Smooth muscle cell (in vitro differentiated cells): ENCODE measurements around the gene ST8SIA1. TPM values are rescaled to one million over a fixed set of nuclear protein-coding genes. Genes with fewer than 3 reads are reported as not detected.

Experiments
- DNase-seq: peaks from one replicate; lab custom pipeline; 2025; ENCODE audit not compliant: unreplicated experiment; lab: John Stamatoyannopoulos, UW
- H2AFZ ChIP-seq: fragments of 200-600 bp; sonication (generic); 2 replicates; pipeline ENCODE4 v1.6.0; 2016; ENCODE audit warnings: antibody characterized with exemption, low read depth, mild to moderate bottlenecking
- H3F3A ChIP-seq: fragments of 200-600 bp; sonication (generic); 2 replicates; pipeline ENCODE4 v1.6.0; 2017; ENCODE audit warnings: antibody characterized with exemption, low read depth
- H3K27ac ChIP-seq: fragments of 200-600 bp; sonication (generic); 2 replicates; pipeline ENCODE4 v1.5.1; 2016; ENCODE audit warnings: low read depth, mild to moderate bottlenecking
- H3K27me3 ChIP-seq: fragments of 200-600 bp; sonication (generic); 2 replicates; pipeline ENCODE4 v1.6.1; 2016; ENCODE audit warnings: low read depth, mild to moderate bottlenecking
- H3K36me3 ChIP-seq: fragments of 200-600 bp; sonication (generic); 2 replicates; pipeline ENCODE4 v1.5.1; 2016; ENCODE audit warnings: low read depth
- H3K4me1 ChIP-seq: fragments of 200-600 bp; sonication (generic); 2 replicates; pipeline ENCODE4 v1.5.1; 2016; ENCODE audit warnings: low read depth
- H3K4me2 ChIP-seq: fragments of 200-600 bp; sonication (generic); 2 replicates; pipeline ENCODE4 v1.6.0; 2016; ENCODE audit warnings: mild to moderate bottlenecking
- H3K4me3 ChIP-seq: fragments of 200-600 bp; sonication (generic); 2 replicates; pipeline ENCODE4 v1.5.1; 2016; ENCODE audit warnings: mild to moderate bottlenecking
- H3K79me2 ChIP-seq: fragments of 200-600 bp; sonication (generic); 2 replicates; pipeline ENCODE4 v1.6.0; 2016; ENCODE audit warnings: low read depth, mild to moderate bottlenecking
- H3K9ac ChIP-seq: fragments of 200-600 bp; sonication (generic); 2 replicates; pipeline ENCODE4 v1.6.0; 2016; ENCODE audit warnings: low read depth
- H3K9me3 ChIP-seq: fragments of 200-600 bp; sonication (generic); replicated peaks from 2 replicates; pipeline ENCODE4 v1.5.1; 2016; ENCODE audit warnings: low read depth
- H4K20me1 ChIP-seq: fragments of 200-600 bp; sonication (generic); 2 replicates; pipeline ENCODE4 v1.6.0; 2016; ENCODE audit warnings: low read depth
- WGBS: methylation state at CpG from one replicate; pipeline ENCODE4 v1.1.7; 2016; ENCODE audit warnings: low lambda C conversion rate; 5-methylcytosine and 5-hydroxymethylcytosine counted together
- polyA plus RNA-seq: library from polyadenylated mRNA; unstranded; fragments of >200 nt; fragmentation: Nextera tagmentation; extraction: Ambion mirVana; gene quantifications from 2 replicates; pipeline ENCODE4 v1.2.1, GENCODE V29; 2016
- total RNA-seq: library from RNA; depleted of rRNA; stranded (reverse); fragments of >200 nt; gene quantifications from 2 replicates; pipeline ENCODE4 v1.2.3, GENCODE V29; 2014
- TF ChIP-seq, protein P1 (sequence below): fragments of 200-600 bp; sonication (generic); IDR thresholded peaks from 2 replicates; pipeline ENCODE4 v1.5.1; 2017; ENCODE audit warnings: borderline replicate concordance, mild to moderate bottlenecking, antibody characterized with exemption; ENCODE audit not compliant: insufficient read depth, poor library complexity, severe bottlenecking

The ST8SIA1 gene
- total and polyA plus RNA-seq, 2 experiments from 2014 or later: 3.7 to 5.3 TPM

DNA sequence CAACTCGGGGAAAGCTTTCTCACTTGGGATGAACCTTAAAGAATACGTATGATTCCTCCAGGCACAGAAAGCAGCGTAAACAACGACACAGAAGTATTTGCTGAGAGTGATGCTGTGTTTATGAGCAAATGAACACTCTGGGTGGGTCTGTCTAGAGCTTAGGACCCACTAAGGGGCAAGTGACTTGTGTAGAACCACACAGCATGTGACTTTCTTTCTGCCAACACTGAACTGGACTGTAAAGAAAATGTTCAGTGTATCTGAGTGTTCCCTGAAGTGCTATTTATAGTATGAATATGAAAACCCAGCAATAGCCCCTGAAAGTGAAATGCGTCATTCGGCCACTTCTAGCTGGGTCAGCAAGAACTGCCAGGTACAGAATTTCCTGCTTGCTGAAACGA, 78.5 kb downstream of the ST8SIA1 start:
- no peaks in the 10 kb centered on the region for H3K79me2 ChIP-seq
- H3K36me3 ChIP-seq: no peaks in the 10 kb centered on the region
- peak overlapping the region; percentile 46 for H3K9ac ChIP-seq
- peaks cover 24% of the 10 kb centered on the region for H3K4me1 ChIP-seq
- DNase-seq: no peak
- H3F3A ChIP-seq: peaks cover 6% of the 10 kb centered on the region
- H3K4me3 ChIP-seq: no peak overlapping the region
- no peaks in the 10 kb centered on the region for H4K20me1 ChIP-seq
- peak overlapping the region; percentile 72 for H3K4me2 ChIP-seq
- H3K9me3 ChIP-seq: no peaks in the 10 kb centered on the region
- H3K27ac ChIP-seq: peak overlapping the region; percentile 82
- no peaks in the 10 kb centered on the region for H3K27me3 ChIP-seq
- WGBS: 62% methylated on average over 7 of the region's 7 CpGs
- TF ChIP-seq, protein P1, sequence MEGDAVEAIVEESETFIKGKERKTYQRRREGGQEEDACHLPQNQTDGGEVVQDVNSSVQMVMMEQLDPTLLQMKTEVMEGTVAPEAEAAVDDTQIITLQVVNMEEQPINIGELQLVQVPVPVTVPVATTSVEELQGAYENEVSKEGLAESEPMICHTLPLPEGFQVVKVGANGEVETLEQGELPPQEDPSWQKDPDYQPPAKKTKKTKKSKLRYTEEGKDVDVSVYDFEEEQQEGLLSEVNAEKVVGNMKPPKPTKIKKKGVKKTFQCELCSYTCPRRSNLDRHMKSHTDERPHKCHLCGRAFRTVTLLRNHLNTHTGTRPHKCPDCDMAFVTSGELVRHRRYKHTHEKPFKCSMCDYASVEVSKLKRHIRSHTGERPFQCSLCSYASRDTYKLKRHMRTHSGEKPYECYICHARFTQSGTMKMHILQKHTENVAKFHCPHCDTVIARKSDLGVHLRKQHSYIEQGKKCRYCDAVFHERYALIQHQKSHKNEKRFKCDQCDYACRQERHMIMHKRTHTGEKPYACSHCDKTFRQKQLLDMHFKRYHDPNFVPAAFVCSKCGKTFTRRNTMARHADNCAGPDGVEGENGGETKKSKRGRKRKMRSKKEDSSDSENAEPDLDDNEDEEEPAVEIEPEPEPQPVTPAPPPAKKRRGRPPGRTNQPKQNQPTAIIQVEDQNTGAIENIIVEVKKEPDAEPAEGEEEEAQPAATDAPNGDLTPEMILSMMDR: no peak
- H2AFZ ChIP-seq: peak overlapping the region; percentile 61

DNA sequence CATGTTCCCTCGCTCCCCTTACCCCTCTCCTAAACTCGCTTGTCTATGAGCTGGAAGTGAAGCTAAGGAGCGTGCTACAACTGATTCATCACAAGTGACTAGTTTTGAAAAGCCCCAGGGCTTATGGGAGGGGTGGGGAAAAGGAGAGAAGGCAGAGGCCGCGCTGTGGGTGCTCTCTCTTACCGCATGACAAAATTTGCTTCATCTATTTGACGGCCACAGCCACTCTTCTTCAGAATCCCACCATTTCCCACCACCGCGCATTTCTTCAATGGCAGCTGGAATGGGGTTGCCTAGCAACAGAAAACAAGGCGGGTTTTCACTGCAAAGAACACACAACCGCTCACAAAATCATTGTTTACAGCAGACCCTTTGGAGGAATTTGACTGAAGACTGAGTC, 79.4 kb downstream of the ST8SIA1 start:
- H3F3A ChIP-seq: peaks cover 6% of the 10 kb centered on the region
- peak overlapping the region; percentile 26 for H3K9ac ChIP-seq
- no peak overlapping the region for H3K4me3 ChIP-seq
- no peaks in the 10 kb centered on the region for H3K27me3 ChIP-seq
- H3K79me2 ChIP-seq: no peaks in the 10 kb centered on the region
- no peak for DNase-seq
- no peak overlapping the region for H2AFZ ChIP-seq
- no peaks in the 10 kb centered on the region for H4K20me1 ChIP-seq
- H3K27ac ChIP-seq: peak overlapping the region; percentile 82
- H3K9me3 ChIP-seq: no peaks in the 10 kb centered on the region
- peaks cover 24% of the 10 kb centered on the region for H3K4me1 ChIP-seq
- H3K4me2 ChIP-seq: peak overlapping the region; percentile 72
- H3K36me3 ChIP-seq: no peaks in the 10 kb centered on the region
- TF ChIP-seq, protein P1: no peak
- 36% methylated on average over 11 of the region's 11 CpGs for WGBS

DNA sequence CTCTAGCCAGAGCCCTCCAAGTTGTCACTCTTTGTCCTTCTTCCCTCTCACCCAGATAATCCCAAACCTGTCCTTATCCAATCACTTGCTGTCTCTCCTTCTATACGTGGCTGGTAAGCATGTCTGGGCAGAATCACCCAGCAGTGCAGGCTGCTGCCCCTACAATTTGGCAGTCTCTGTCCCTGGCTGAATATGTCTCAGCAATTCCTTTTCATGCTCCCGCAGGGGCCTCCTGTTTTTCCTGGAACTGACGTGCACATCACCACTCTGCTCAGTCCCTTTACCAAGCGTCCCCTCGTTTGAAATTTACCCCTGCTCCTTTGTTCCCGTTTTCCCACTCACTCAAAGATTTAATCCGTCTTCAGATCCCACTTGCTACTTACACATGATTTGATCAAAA, 80.0 kb downstream of the ST8SIA1 start:
- peak overlapping the region; percentile 40 for H3K27ac ChIP-seq
- H3K79me2 ChIP-seq: no peaks in the 10 kb centered on the region
- TF ChIP-seq, protein P1: no peak
- peak overlapping the region; percentile 72 for H3K4me2 ChIP-seq
- H3K4me3 ChIP-seq: no peak overlapping the region
- no peaks in the 10 kb centered on the region for H3K36me3 ChIP-seq
- H2AFZ ChIP-seq: no peak overlapping the region
- WGBS: 77% methylated on average over 7 of the region's 7 CpGs
- no peaks in the 10 kb centered on the region for H4K20me1 ChIP-seq
- H3K27me3 ChIP-seq: no peaks in the 10 kb centered on the region
- peaks cover 6% of the 10 kb centered on the region for H3F3A ChIP-seq
- peak overlapping the region; percentile 26 for H3K9ac ChIP-seq
- H3K4me1 ChIP-seq: peaks cover 24% of the 10 kb centered on the region
- DNase-seq: no peak
- no peaks in the 10 kb centered on the region for H3K9me3 ChIP-seq

DNA sequence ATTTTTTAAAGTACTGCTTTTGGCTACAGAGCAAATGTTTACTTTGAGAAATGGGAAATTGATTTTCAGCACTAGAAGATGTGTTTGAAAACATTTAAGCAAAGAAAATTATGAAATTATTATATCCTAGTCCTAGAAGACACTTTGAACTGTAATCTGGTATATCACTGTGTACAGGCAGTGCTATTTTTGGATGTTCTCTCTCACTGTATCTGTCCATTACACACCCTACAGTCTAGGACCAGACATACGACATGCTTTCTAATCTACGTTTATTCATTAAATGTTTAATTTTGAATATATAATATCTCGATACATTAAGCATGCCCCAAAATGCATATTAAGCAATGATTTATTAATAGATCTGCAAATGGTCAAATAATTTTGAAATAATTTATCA, 82.5 kb downstream of the ST8SIA1 start:
- Histone ChIP-seq H3K27me3 (no peaks in the 10 kb centered on the region), H3K4me3 (no peak overlapping the region), H3K79me2 (no peaks in the 10 kb centered on the region), H3K9ac (no peak overlapping the region), H3K36me3 (no peaks in the 10 kb centered on the region), H3K27ac (no peak overlapping the region), H4K20me1 (no peaks in the 10 kb centered on the region), H2AFZ (no peak overlapping the region), H3K4me2 (no peak overlapping the region), H3K4me1 (peaks cover 24% of the 10 kb centered on the region), H3K9me3 (no peaks in the 10 kb centered on the region), H3F3A (peaks cover 6% of the 10 kb centered on the region)
- TF ChIP-seq, protein P1: no peak
- DNase-seq: no peak
- 93% methylated on average over 3 of the region's 3 CpGs for WGBS
